ENCODE measurements around the gene CHRDL2.

DNA sequence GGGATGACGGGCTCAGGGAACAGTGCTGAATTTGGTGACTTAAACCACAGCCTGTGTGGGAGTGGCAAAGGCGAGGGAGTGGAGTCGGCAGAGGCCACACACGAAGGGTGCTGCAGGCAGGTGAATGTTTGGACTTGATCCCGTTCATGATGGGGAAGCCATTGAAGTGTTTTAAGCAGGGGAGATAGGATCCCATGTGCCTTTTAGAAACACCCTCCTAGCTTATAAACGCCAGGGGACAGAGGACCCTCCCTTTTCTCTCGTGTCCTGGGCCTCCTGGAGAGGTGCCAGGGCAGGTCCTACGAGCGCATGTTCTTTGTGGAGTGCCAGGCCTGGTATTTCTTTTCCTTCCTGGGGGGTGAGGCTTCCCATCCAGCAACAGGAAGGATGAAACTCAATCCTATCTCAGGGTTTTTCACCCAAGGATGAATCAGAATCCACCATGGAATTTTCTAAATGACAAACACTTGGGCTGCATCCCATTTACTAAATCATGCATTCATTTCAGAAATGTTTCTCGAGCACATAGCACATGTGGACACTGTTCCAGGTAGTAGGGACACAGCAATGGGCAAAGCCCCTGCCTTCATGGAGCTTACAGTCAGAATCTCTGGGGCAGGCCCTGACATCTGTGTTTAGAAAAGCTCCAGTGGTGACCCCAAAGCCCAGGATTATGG lies 59.6 kb downstream of the CHRDL2 start:
- TF ChIP-seq, protein P1, sequence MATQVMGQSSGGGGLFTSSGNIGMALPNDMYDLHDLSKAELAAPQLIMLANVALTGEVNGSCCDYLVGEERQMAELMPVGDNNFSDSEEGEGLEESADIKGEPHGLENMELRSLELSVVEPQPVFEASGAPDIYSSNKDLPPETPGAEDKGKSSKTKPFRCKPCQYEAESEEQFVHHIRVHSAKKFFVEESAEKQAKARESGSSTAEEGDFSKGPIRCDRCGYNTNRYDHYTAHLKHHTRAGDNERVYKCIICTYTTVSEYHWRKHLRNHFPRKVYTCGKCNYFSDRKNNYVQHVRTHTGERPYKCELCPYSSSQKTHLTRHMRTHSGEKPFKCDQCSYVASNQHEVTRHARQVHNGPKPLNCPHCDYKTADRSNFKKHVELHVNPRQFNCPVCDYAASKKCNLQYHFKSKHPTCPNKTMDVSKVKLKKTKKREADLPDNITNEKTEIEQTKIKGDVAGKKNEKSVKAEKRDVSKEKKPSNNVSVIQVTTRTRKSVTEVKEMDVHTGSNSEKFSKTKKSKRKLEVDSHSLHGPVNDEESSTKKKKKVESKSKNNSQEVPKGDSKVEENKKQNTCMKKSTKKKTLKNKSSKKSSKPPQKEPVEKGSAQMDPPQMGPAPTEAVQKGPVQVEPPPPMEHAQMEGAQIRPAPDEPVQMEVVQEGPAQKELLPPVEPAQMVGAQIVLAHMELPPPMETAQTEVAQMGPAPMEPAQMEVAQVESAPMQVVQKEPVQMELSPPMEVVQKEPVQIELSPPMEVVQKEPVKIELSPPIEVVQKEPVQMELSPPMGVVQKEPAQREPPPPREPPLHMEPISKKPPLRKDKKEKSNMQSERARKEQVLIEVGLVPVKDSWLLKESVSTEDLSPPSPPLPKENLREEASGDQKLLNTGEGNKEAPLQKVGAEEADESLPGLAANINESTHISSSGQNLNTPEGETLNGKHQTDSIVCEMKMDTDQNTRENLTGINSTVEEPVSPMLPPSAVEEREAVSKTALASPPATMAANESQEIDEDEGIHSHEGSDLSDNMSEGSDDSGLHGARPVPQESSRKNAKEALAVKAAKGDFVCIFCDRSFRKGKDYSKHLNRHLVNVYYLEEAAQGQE (IDR thresholded peaks at IDR 0.05; ENCODE audit: insufficient read depth in 1 of 2, low read depth in 2 of 2, low read length in 2 of 2): no peak
- TF ChIP-seq POLR2AphosphoS5 (IDR thresholded peaks at IDR 0.05; ENCODE audit: low read depth, low read length): no peak
- no peak for TF ChIP-seq TAF1 (IDR thresholded peaks at IDR 0.05; ENCODE audit: borderline replicate concordance, insufficient read depth, low read length)
- no peak for TF ChIP-seq FOXP2 (optimal IDR thresholded peaks at IDR 0.05; ENCODE audit: borderline replicate concordance, extremely low read depth, extremely low read length, insufficient read depth)

All from PFSK-1 (cell line).